Inferior parietal cortex (tissue), 1 donor: Measurements from ENCODE around the gene AAK1.
"Not testable (repeated sequence)": the region's sequence is repeated elsewhere in the genome, so short reads cannot be mapped to it uniquely, and the experiment has no call there.

Source experiments
- DNase-seq: peaks from one replicate; pipeline ENCODE4 v3.0.0-alpha.2; 2016; ENCODE audit errors: extremely low spot score

The AAK1 gene

GRCh38 chr2:69600425-69600824 is 43.1 kb downstream of the AAK1 start:
- DNase-seq: no peak

- DNase-seq: no peak
Observed at GRCh38 chr2:69597843-69598610, 45.5 kb downstream of the AAK1 start.

- no peak for DNase-seq
Observed at GRCh38 chr2:69597105-69597504, 46.4 kb downstream of the AAK1 start.

DNA sequence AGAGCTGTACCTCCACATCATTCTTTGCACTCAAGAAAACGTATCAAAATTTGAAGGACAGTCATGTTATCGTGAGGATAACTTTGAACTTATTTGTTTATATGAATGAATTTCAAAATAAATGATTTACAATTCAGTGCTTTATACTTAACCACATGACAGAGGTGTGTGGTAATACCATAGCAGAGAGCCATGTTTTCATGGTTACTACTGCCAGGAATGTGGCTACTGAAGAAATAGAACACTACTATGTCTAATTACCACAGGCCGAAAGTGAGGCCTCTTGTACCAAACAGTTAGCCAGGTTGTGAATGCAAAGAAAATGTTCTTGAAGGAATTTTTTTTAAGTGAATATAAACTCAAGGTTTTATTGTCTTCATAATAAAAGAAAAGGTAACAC is 49.2 kb downstream of the AAK1 start:
- no peak for DNase-seq

- DNase-seq: no peak
Observed at GRCh38 chr2:69592511-69592910, 51.0 kb downstream of the AAK1 start.

GRCh38 chr2:69589973-69590652 is 53.4 kb downstream of the AAK1 start:
- no peak for DNase-seq

- no peak for DNase-seq
Observed at GRCh38 chr2:69588945-69589344, 54.6 kb downstream of the AAK1 start.

GRCh38 chr2:69588403-69588802 is 55.1 kb downstream of the AAK1 start:
- DNase-seq: no peak

- no peak for DNase-seq
Observed at GRCh38 chr2:69585855-69586555, 57.5 kb downstream of the AAK1 start.

GRCh38 chr2:69584127-69584889 is 59.2 kb downstream of the AAK1 start:
- DNase-seq: no peak

DNA sequence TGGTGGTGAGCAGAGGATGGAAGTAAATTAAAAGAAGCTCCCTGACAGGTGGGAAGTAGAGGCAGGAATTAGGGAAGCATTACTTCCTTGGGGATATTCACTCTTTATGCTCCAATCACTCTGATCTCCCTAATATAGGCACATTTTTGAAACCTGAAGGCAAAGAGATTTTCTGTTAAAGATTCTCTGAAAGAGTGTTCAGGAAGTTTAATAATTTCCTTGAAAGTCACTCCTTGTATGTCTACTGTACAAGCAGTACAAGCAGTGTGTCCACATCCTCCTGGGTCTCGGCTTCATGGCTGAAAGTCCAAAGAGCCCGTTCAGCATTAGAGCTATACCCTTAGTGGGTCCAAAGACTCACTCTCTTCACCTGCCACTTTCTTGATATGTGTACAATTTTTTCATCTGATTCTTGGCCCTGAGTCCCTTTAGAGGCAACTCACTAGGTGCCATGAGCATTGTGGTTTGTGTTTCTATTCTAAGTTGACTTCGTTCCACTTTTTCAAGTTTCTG is 60.2 kb downstream of the AAK1 start:
- no peak for DNase-seq

DNA sequence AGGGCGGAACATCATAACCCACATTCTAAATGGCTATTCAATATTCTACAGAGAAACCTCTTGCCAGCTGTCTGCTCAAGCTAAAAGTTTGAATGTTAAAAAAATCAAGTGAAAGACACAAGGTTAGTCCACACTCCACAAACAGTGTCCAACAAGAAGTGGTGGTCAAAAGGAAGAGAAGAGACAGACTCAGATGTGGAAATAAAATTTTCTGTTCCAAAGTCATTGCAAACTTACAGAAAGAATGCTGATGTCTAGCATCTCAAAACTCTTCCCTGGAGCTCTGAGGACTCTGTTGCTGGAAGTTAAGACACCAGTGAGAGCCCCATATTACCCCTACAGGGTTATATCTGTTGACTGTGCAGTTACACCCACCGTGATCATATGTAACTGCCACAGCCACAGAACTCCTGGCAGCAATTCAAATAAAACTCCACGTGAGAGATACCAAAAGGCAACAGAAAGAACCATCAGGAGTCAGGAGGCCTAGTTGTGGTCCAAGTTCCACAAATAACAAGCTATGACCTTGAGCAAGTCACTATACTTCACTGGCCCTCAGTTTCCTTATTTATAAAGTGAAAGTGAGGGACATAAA is 60.9 kb downstream of the AAK1 start:
- no peak for DNase-seq

DNA sequence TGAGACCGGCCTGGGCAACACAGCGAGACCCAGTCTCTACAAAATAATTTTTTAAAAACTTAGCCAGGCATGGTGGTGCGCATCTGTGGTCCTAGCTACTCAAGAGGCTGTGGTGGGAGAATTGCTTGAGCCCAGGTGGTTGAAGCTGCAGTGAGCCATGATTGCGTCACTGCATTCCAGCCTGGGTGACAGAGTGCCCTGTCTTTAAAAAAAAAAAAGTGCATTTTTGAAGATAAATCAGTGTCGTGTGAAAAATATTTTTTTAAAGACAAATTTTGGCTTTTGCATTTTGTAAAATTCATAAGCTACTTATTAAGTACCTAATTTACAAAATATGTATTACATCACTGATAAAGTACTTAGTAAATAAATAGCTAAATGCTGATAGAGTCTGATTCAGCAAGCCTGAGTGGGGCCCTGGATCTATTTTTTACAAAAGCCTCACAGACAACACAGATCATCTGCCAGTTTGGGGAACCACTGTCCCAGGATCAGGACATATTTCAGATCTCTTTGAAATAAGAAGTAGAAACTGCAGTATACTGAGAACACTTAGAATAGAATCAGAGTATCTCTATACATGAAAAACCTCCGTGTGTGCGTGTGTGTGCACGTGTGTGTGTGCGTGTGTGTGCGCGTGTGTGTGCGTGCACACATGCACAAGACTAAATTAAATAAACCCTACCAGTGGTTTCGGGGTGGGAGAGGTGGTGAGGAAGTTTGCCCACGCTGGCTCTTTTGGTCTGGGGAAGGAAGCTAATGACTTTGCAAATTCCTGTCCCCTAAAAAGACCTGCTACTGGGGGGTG is 61.6 kb downstream of the AAK1 start:
- no peak for DNase-seq

DNA sequence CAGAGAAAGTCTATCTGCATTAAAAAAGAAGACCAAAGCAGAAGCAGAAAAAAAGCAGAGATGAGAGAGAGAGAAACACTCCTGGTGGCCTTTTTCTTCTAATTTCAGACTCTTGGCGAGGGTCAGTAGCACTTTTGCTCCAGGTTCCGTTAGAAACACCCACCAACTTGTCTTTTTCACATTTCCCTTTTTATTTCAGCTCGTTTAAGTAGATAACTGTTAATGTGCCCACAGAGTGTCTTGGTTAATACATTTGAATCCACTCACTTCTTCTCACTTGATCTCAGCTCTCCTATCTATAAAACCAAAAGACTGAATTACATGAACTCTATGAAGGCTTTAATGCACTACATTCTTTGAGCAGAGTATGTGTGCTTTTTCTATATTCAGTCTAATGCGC is 63.1 kb downstream of the AAK1 start:
- no peak for DNase-seq

DNA sequence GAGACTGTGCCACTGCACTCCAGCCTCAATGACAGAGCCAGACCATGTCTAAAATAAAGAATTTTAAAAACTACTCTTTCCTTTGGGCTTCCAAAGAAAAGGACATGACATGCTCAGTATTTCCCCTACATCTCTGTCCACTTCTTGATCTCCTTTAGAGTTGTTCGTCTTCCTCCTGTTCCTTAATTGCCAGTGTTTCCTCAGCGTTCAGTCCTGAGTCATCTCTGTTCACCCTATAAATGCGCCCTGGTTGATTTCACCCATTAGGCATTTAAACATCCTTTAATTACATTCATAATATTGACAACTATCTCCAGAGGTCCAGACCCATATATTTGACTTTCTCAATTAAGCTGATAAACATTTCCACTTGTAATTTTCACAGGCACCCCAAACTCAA is 64.0 kb downstream of the AAK1 start:
- DNase-seq: no peak

DNA sequence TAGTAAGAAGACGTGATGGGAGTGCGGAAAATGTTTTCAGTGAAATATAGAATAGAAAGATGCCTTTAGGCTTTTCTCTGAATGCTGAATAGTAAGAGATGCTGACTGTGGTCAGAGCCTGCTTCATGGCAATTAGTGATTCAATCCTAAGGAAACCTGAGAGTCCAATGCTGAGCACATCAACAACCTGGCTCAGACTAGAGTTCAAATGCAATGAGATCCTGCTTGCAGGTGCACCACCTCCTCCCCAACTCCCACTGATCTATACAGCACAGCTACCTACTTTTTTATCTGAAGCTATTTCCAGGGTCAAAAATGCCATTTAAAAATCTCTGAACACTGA is 65.4 kb downstream of the AAK1 start:
- no peak for DNase-seq

- DNase-seq: no peak
Observed at GRCh38 chr2:69577467-69578197, 65.9 kb downstream of the AAK1 start.

DNA sequence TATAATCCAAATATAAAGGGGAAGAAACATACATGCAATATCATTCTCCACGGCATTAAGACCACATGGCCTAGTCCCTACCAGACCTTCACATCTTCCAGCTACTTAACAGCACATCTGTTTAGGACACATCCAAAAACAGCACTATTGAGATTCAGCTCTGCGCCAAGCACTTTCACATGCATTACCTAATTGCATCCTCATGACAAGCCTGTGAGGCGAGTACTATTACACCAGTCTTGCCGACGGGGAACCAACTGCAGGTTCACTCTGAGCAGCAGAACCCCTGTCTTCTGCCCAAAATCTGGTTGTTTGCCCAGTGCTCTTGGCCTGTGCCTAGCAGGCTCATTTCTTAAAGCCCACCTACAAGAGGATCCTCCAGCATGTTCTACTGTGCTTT is 66.7 kb downstream of the AAK1 start:
- DNase-seq: no peak

GRCh38 chr2:69575926-69576325 is 67.6 kb downstream of the AAK1 start:
- DNase-seq: no peak

- DNase-seq: not testable (repeated sequence)
Observed at GRCh38 chr2:69575371-69575770, 68.2 kb downstream of the AAK1 start.
